ENCODE data around the gene SPACDR. TPM values are rescaled to one million over a fixed set of nuclear protein-coding genes. Genes with fewer than 3 reads are reported as not detected.

Gene SPACDR
- total and polyA plus RNA-seq, 9 of the 15 experiments (the other 6 are each of a cell fraction or from before 2014, with no cell fraction given): 0.07 to 0.55 (median 0.14) TPM; not detected in 1

DNA sequence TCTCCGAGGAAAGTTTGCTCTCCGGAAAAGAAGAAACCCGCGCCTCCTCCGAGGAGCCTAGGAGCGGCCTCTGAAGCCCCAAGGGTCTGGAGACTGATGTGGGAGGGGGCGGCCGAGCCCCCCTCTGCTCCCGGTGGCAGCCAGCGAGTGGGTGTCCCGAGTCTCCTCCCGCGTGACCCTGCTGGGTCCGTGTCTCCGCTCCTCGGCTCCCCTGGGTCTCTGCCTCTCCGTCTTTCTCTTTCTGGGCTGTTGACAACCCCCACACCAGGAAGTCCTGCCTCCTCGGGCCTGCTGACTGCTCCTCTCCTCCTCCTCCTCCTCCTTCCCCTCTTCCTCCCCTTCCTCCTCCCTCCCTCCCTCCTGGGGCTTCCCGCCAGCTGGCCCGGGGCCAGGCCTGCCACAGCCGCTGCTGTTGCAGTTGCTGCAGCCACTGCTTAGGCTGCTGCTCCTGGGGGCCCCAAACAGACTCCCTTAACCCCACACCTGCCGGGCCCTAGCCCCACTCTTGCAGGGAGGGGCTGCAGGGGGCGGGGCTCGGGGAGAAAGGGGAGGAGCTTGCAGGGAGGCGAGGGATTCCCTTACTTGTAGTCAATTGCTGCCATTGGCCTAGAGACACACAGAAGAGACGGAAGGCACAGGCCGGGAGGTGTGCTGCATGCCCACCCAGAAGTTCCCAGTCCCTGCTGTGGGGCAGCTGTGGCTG, 15.0 kb upstream of the SPACDR start, which contains the start of gene TSC22D4 (continued):
- TF ChIP-seq BCLAF1 (IDR thresholded peaks at IDR 0.05; ENCODE audit: borderline replicate concordance in 1 of 2, control insufficient read depth in 1 of 2, low read depth in 2 of 2, low read length in 1 of 2) (no peak), DACH1 (IDR thresholded peaks at IDR 0.05; ENCODE audit: partially characterized antibody) (peak; percentile 88), TEAD2 (tag; IDR thresholded peaks at IDR 0.05) (no peak), ARID3B (CRISPR knock-in tag; IDR thresholded peaks at IDR 0.05; ENCODE audit: borderline replicate concordance) (no peak), HIVEP1 (CRISPR knock-in tag; IDR thresholded peaks at IDR 0.05) (no peak), XRCC4 (IDR thresholded peaks at IDR 0.05; ENCODE audit: extremely low read depth, insufficient read depth, insufficient read length) (no peak), CBX8 (IDR thresholded peaks at IDR 0.05; ENCODE audit: borderline replicate concordance, extremely low read depth, low read depth, low read length, poor library complexity, severe bottlenecking) (no peak), SETDB1 (IDR thresholded peaks at IDR 0.05; ENCODE audit: low read length) (no peak), NELFE (IDR thresholded peaks at IDR 0.05; ENCODE audit: insufficient read depth, insufficient read length) (no peak), POLR2H (tag; IDR thresholded peaks at IDR 0.05; ENCODE audit: low read depth) (no peak), NUFIP1 (IDR thresholded peaks at IDR 0.05; ENCODE audit: partially characterized antibody) (peak; percentile 40), PHF20 (IDR thresholded peaks at IDR 0.05; ENCODE audit: partially characterized antibody) (peak; percentile 77), MTF1 (CRISPR knock-in tag; IDR thresholded peaks at IDR 0.05; ENCODE audit: borderline replicate concordance) (no peak), SAFB2 (IDR thresholded peaks at IDR 0.05; ENCODE audit: borderline replicate concordance, low read depth, low read length, severe bottlenecking) (no peak), HNRNPL (IDR thresholded peaks at IDR 0.05; ENCODE audit: low read depth, low read length) (no peak), ZBTB9 (CRISPR knock-in tag; IDR thresholded peaks at IDR 0.05) (no peak)
- TF ChIP-seq, protein P1, sequence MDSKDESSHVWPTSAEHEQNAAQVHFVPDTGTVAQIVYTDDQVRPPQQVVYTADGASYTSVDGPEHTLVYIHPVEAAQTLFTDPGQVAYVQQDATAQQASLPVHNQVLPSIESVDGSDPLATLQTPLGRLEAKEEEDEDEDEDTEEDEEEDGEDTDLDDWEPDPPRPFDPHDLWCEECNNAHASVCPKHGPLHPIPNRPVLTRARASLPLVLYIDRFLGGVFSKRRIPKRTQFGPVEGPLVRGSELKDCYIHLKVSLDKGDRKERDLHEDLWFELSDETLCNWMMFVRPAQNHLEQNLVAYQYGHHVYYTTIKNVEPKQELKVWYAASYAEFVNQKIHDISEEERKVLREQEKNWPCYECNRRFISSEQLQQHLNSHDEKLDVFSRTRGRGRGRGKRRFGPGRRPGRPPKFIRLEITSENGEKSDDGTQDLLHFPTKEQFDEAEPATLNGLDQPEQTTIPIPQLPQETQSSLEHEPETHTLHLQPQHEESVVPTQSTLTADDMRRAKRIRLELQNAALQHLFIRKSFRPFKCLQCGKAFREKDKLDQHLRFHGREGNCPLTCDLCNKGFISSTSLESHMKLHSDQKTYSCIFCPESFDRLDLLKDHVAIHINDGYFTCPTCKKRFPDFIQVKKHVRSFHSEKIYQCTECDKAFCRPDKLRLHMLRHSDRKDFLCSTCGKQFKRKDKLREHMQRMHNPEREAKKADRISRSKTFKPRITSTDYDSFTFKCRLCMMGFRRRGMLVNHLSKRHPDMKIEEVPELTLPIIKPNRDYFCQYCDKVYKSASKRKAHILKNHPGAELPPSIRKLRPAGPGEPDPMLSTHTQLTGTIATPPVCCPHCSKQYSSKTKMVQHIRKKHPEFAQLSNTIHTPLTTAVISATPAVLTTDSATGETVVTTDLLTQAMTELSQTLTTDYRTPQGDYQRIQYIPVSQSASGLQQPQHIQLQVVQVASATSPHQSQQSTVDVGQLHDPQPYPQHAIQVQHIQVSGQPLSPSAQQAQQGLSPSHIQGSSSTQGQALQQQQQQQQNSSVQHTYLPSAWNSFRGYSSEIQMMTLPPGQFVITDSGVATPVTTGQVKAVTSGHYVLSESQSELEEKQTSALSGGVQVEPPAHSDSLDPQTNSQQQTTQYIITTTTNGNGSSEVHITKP (IDR thresholded peaks at IDR 0.05; ENCODE audit: partially characterized antibody): peak; percentile 45

Measured in K562 (cell line).